Measurements from ENCODE around the gene RAMACL.

DNA sequence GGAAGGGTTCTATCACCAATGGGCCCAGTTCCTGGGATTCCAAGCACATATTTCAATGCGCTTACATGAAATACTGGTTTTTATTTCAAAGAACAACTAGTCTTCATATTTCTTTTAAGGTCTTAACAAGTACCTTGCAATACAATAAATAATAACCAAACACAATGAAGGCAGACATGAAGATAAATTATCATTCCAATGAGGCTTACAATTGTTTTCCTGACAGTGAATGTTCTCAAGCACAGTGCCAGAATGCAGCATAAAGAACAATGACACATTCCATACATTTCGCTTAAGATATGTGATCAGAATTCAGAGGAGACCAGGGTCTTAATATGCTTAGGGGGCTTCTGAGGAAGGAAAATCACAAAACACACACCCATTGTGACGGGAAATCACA, 26.3 kb downstream of the RAMACL start:
- TF ChIP-seq, protein P1, sequence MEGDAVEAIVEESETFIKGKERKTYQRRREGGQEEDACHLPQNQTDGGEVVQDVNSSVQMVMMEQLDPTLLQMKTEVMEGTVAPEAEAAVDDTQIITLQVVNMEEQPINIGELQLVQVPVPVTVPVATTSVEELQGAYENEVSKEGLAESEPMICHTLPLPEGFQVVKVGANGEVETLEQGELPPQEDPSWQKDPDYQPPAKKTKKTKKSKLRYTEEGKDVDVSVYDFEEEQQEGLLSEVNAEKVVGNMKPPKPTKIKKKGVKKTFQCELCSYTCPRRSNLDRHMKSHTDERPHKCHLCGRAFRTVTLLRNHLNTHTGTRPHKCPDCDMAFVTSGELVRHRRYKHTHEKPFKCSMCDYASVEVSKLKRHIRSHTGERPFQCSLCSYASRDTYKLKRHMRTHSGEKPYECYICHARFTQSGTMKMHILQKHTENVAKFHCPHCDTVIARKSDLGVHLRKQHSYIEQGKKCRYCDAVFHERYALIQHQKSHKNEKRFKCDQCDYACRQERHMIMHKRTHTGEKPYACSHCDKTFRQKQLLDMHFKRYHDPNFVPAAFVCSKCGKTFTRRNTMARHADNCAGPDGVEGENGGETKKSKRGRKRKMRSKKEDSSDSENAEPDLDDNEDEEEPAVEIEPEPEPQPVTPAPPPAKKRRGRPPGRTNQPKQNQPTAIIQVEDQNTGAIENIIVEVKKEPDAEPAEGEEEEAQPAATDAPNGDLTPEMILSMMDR (IDR thresholded peaks at IDR 0.05 in 8 of 11, conservative IDR thresholded peaks at IDR 0.05 in 3 of 11), result no peak
- TF ChIP-seq POLR2AphosphoS5 (IDR thresholded peaks at IDR 0.05), result no peak
- no peak for TF ChIP-seq POLR2A (IDR thresholded peaks at IDR 0.05)
